Choroid plexus epithelial cell (primary cell): ENCODE data around the gene SPATA6L.

Source experiments
- DNase-seq: peaks from one replicate; pipeline ENCODE4 v3.0.0-alpha.2; 2010; ENCODE audit warnings: low read depth
- H3K4me3 ChIP-seq: 2 replicates; pipeline ENCODE4 v1.5.1; 2011; ENCODE audit warnings: low read depth, mild to moderate bottlenecking, control low read depth, low read length, moderate library complexity
- TF ChIP-seq, protein P1 (sequence below): conservative IDR thresholded peaks from 2 replicates; pipeline ENCODE4 v1.5.1; 2011; ENCODE audit warnings: low read depth, mild to moderate bottlenecking, control low read depth, inconsistent platforms, low read length, moderate library complexity

Gene SPATA6L

DNA sequence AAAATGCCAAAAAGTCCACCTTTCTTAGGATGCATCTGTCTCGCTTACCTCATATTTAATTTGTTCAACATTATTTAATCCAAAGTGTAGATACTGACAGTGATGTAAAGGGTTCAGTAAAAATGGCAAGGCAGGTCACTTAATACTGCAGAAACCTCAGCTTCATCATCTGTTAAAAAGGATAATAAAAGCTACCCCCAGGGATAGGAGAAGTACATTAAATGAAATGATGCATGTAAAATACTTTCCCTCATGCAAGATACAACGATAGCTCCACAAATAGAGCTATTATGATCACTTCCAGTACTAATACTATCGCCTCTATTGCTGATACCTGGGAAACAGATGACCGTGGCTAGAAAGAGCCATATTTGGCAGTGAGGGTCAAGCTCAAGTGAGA is 93.1 kb downstream of the SPATA6L start:
- TF ChIP-seq, protein P1, sequence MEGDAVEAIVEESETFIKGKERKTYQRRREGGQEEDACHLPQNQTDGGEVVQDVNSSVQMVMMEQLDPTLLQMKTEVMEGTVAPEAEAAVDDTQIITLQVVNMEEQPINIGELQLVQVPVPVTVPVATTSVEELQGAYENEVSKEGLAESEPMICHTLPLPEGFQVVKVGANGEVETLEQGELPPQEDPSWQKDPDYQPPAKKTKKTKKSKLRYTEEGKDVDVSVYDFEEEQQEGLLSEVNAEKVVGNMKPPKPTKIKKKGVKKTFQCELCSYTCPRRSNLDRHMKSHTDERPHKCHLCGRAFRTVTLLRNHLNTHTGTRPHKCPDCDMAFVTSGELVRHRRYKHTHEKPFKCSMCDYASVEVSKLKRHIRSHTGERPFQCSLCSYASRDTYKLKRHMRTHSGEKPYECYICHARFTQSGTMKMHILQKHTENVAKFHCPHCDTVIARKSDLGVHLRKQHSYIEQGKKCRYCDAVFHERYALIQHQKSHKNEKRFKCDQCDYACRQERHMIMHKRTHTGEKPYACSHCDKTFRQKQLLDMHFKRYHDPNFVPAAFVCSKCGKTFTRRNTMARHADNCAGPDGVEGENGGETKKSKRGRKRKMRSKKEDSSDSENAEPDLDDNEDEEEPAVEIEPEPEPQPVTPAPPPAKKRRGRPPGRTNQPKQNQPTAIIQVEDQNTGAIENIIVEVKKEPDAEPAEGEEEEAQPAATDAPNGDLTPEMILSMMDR: no peak
- H3K4me3 ChIP-seq: no peak overlapping the region
- no peak for DNase-seq

DNA sequence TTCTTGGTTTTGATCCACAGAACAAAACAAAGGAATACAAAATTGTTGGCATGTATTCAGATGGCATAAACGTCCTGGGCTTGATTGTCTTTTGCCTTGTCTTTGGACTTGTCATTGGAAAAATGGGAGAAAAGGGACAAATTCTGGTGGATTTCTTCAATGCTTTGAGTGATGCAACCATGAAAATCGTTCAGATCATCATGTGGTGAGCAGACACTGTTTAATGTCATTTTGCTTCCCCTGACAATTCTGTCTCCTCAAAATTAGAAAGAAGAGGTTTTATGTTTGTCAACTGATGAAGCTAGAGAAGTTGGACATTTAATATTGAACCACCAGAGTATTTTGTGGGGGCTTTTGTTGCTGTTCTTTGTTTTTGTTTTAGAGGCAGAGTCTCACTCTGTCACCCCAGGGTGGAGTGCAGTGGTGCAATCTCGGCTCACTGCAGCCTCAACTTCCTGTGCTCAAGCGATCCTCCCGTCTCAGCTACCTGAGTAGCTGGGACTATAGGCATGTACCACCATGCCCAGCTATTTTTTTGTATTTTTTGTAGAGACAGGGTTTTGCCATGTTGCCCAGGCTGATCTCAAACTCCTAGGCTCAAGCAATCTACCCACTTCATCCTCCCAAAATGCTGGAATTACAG is 94.0 kb downstream of the SPATA6L start:
- DNase-seq: no peak
- TF ChIP-seq, protein P1: no peak
- no peak overlapping the region for H3K4me3 ChIP-seq

DNA sequence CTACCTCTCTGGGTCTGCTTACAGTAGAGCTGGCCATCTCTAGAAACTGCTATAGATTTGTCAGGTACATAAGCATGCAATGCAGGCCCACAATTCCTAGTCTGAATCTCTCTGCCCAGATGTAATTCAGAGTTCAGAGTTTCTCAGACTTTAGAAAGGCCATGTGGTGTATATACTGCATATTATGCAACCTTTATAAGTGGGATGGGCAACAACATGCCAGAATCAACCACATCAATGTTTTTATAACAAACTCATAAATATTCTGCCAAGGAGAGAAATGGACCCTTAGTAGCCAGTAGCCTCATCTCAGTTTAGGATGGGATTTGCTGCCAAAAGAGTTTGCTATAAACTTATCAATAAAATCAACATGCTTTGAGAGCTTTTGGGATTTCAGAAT is 97.2 kb downstream of the SPATA6L start:
- H3K4me3 ChIP-seq: no peak overlapping the region
- TF ChIP-seq, protein P1: no peak
- DNase-seq: no peak

DNA sequence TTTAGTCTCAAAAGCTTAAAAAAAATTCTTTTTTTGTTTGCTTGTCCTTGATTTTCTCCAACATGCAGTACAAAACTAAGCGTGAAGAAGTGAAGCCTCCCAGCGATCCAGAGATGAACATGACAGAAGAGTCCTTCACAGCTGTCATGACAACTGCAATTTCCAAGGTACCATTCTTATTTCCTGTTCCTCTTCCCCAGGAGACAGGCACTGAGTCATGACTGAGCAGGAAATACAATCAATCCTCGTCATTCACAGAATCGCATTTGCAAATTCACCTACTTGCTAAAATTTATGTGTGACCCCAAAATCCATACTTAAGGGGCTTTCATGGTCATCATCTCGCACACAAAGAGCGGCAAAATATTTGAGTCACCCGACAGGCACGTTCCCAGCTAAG is 98.7 kb downstream of the SPATA6L start:
- no peak overlapping the region for H3K4me3 ChIP-seq
- no peak for DNase-seq
- TF ChIP-seq, protein P1: no peak

DNA sequence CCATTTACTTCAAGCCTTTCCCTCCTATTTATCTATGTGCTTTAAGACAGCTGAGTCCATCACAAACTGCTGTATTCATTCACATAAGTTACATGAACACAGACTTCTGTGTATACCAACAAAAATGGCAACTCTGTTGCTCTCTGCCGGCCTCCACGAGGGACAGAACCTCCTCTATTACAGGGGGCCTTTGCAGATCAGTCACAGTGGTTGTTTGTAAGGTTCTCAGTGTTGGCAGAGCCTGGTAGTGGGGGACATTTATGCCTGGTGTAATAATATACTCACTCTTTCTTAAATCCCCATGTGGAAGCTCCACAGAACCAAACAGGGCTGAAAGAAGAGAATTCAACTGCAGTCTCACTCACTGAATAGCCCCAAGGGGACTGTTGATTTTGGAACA is 99.5 kb downstream of the SPATA6L start:
- TF ChIP-seq, protein P1: no peak
- no peak for DNase-seq

DNA sequence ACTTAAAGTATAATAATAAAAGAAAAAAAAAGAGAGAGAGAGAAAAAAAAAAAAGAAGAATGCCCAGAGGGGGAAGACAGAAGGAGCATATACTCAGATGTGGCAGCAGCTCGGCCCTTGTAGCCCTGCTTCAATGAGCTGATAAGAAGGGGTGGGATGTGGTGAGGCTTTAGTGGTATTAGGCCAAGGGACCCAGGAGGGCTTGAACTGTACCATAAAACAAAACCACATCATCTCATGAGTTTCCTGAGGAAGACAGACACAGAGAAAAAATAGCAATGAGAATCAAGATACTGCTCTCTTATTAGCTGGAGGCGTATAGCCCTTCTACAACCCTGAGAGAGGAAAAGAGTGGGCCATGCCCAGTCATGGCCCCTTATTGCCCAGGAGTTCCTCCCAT is 103.2 kb downstream of the SPATA6L start:
- no peak for DNase-seq
- TF ChIP-seq, protein P1: no peak
- no peak overlapping the region for H3K4me3 ChIP-seq

More for the DNA sequence above, 99.5 kb downstream of the SPATA6L start:
- no peak overlapping the region for H3K4me3 ChIP-seq

DNA sequence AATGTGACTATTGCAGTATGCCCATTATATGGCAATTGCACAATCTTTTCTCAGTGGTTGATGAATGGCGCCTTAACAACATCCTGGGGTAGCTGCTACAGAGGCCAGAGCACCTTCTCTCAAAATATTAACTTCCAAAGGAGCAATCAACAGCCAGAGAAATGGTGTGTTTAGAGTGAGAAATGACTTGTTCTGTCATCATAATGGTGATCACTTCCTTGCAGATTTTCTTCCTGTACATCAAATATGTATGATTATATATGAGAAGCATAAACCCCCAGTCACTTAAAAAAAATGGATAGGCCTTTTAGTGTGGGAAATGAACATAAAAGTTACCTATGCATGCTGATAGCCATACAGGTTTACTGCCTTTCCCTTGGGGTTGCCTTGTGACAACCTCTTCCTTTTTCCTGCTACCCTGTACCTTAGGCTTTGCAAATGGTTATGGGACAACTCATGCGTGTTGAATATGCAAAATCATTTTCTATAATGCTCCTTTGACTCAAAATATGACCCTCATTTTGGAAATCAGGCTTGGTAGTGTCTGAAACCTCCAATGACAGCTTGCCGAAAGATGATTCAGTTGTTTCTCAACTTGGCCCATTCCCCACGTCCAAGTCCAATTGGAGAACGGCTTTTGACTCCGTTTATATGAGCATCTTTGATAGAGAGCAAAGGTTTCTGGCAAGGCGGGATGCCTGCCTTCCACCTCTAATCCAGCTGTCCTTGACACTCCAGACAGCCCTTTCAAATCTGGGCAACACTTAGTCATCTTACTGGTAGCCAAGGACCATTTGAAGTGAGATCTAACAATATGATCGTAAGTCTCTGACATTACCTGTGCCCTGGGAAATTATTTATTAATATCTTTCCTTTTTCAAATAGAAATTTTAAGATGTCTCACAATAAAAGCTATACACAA is 106.8 kb downstream of the SPATA6L start:
- DNase-seq: no peak

More for the DNA sequence above, 106.8 kb downstream of the SPATA6L start:
- TF ChIP-seq, protein P1: no peak
- no peak overlapping the region for H3K4me3 ChIP-seq
